Stimulated activated CD4-positive, alpha-beta T cell treated with anti-CD3 and anti-CD28 coated beads, Interleukin-1b, Interleukin-23, amount 100 ng/mL, for 24 hours (primary cell): ENCODE data around the gene CAMK2G.

Source experiments
- DNase-seq, 4 experiments: peaks; one replicate each; pipeline ENCODE4 v3.0.0-alpha.2; 2020; ENCODE audit warnings: low read depth in 4 of 4, low spot score in 1 of 4

CAMK2G gene

DNA sequence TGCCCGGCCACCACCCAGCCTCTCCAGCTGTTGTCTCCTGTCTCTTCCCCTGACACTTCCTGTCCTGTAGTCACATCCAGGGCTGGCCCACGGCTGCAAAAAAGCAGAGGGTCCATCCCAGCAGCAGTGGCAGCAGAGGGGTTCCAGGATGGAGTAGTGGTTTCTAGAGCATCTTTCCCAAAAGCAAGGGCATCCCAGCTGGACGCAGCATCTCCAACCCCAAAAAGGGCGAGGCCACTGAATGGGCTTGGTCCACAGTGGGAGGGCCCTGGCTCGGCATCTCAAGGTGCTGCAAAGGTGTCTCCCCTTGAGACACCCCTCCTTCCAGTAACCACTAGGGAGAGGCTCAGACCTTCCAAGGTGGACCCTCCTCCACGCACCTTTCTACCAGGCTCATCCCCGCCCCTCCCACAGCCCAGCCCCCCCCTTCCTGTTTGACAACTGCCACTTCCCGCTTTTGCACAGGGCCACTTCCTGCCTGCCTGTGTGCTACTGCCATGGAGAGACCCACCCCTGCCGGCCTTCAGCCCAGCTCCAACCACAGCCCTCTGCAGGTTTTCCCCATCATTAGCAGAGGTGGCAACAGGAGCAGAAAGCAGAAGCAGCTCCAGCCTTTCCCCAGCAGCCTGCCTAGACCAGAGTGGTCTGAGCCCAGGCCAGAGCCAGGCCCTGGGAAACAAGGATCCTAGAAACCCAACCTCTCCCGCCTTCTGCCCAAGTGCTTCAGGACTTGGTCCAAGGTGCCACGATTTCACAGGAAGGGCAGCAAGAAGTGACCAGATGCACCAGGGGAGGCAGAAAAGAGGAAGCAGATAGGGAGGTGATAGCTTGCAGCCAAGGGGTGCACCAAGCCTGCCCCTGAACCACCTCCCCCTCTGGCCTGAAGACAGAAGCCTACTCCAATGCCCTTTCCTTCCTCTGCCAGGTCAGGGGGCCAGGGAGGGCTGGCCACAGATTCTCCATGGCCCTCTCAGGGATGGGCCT, 8.6 kb downstream of the CAMK2G start:
- DNase-seq = no peak

DNA sequence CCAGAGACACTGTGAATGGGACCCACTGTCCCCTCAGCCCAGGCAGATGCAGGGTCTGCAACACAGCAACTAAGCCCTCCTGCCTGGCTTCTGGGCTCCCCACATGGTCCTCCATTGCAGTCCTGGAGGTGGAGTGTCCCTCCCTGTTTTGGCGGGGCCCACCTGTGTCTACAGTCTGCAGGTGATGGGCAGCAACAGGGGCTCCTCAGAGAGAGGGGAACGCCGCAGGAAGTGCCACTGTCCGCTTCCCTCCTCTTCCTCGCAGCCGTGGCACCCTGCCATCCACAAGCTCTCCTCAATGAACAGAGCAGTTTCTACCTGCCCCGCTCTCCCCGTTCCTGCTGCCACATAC, 9.3 kb downstream of the CAMK2G start:
- no peak for DNase-seq

DNA sequence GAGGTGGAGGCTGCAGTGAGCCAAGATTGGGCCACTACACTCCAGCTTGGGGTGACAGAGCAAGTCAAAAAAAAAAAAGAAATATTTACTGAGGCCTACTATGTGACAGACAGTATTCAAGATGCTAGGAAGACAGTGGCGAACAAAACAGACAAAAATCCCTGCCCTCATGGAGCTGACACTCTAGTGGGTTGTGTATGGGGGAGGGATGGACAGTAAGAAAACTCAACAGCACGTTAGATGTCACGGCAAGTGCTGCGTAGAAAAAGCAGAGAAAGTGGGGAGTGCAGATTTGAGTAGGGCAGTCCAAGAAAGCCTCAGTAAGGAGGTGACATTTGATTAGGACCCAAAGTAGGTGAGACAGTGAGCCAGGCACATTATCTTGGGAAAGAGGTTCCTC, 10.1 kb downstream of the CAMK2G start:
- no peak for DNase-seq

DNA sequence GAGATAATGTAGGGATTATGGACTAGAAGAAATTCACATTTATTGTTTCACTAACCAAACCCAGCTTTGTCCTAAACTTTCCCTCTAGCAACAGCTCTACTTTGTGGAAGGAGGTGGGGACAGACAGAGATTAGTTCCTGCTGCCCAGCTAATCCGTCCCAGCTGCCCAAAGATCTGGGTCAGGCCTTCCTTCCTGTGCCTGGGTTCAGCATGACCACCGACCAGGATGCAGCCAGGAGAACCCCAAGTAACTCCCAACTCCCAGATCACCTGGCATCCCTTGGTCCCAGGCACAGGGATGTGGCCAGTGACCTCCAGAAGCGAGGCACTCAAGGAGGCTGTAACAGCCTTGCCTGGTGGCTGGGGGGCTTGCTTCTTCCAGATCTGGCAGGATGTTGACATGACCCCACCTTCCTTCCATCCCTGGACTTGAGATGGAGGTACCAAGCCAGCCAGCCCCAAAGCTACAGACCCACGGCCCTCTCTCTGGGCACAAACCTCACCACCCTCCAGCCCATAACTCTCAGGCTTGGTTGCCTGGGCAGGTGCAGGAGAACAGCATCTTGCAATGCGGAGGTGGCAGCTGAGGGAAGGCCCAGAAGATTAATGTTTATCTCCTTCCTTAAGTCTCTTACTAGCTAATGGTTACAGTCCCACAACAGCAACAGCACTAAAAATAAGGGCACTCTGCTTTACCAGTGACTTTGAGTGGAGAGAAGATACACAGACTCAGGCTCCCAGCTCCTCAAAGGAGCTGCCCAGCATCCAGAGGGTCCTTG, 11.1 kb downstream of the CAMK2G start:
- DNase-seq = no peak

DNA sequence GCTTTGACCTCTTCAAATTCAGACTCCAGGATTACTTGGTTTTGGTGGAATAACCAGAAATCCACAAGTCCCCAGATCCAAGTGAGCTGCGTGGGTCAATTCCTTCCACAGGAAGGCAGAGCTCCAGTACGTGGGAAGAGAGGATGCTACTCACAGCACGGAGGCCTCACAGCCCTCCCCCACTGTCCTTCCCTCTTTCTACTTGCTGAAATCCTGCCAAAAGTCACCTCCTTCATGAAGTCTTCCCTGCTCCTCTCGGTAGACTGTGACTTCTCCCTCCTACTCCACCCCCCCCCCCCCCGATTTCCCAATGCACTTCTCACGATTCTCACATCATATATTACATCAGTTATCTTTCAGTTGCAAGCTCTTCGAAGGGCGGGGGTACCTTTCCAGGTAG, 12.3 kb downstream of the CAMK2G start:
- DNase-seq = no peak

DNA sequence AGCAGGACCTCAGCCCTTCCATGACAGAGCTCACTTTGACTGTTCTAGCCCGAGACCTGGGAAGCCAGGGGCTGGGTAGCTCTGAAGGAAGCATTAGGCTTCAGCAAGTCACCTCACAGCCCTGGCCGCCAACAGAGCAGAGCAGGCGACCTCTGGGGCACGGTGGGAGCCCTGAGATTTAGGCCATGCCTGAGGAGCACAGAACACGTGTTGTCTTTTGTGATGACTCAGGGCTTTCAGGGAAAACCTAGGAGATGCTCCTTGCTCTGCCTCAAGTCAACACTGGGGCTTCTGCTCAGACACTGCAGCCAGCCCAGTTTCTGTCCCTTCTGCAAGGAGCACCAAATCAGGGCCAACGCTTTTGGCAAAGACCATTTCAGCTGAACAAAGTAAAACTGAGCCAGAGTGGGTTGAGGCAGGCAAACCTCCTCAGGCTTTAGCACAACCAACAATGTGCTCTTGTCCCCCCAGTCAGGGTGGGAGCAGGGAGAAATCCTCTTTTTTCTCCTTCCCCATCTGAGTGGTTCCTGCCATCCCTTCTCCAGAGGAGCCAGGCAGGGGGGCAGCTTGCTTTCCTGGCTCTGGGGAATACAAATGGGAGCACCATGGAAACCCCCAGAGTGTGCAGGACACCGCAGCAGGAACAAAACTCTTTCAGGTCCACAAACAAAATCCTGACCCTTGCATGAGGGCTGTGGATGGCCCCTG, 14.4 kb downstream of the CAMK2G start:
- DNase-seq = no peak

DNA sequence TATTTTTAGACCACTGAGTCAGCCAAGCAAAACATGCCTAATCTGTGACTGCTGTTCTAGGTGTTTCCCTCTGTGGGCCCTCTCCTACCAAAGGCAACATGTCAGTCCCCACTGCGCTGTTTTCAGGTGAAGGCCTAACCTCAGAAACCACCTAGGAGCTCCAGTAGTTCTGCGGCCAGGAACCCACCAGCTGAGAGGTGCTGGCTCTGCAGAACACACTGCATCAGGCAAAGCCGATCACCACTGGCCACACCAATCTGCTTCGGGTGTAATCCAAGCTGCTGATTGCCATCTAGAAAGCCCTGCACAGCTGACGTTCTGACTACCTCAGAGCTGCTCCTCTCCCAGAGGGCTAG, 14.9 kb downstream of the CAMK2G start:
- no peak for DNase-seq

DNA sequence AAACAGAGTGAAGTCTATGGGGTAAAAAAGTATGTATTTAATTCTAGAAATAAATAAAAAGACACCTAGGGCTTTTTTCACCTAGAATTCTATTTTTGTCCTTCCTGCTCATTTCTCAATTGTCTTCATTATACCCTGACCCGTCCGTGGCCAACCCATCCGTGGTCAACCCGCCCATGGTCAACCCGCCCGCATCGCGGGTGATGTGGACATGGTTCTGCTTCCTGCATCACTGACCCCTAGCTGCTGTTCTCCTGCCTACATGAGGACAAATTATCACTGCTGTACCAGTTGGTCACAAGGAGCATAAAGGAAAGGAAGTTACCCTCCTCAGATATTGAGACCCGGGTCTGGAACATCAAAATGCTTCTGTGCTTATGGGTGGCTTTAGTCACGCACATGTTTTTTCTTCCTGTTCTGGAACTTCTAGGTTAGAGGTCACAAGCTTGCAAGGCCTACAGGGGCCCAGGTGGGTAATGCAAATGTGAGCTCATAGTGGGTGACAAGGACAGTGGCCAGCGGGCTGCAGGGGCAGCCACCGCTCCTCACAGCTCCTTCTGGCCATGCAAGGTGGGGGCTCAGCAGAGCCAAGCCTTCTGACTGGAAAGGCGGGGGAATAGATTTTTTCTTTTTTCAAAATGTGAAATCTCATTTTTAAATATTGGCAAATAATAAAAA, 15.5 kb downstream of the CAMK2G start:
- DNase-seq = no peak

DNA sequence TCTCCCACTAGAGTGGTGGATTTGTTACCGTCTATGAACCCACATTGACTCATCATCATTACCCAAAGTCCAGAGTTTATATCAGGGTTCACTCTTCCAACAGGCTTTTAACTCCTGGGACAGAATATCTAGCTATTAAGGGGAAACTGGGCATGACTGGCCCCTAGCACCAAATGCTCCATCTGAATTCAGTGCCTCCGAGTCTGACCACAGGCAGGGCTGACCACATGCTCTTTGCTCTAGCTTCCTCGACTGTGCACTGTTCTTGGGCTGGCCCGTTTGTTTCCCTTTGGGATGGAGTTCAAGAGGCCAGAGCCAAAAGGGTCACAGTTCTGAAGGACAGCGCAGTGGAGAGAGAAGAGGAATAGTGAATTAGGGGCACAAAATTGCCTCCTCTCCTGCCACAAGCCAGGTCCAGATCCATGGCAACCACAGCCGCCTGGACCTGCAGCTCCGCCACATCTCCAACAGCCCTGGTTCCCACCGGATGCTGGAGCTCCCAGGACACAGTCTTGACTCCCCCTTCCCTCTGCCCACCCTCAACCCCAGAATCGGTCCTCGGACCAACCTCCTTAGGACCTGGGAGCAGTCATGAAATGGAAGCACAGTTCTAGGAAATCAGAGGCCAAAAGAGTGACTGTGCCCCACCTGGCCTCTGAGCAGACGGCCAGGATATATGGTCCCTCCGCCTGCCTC, 16.2 kb downstream of the CAMK2G start:
- DNase-seq = no peak

DNA sequence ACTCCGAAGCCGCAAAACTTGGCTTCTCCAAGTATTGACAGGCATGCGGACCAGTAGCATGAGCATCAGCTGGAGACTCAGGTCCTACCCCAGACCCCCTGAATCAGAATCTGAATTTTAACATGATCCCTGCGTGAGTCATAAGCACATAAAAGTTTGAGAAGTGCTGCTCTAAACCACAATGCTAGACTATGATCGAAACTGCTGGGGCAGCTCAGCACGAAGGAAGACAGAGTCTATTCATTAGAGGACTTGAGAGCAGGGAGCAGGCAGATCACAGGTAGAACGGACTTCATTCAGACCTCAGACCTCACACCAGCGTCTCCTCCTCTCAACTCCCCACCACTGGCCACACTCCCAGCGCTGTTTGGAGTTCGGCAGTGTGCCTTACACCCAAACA, 16.9 kb downstream of the CAMK2G start:
- no peak for DNase-seq

DNA sequence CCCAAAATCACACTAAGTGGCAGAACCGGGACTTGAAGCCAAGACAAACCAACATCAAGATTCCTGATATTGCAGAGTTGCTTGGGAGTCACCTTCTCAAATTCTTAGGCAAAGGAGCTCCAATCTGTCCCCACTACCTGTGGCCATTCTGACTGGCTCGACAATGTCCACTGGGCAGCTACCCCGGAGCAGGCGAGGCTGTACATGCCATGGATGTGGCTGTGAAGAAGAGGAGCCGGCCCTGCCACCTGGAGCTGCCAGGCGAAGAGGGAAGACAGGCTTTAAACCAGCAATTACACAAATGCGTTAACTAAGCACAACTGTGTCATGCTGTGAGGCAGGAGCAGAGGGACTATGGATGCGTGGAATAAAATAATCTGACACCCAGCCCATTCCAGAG, 18.1 kb downstream of the CAMK2G start:
- no peak for DNase-seq

DNA sequence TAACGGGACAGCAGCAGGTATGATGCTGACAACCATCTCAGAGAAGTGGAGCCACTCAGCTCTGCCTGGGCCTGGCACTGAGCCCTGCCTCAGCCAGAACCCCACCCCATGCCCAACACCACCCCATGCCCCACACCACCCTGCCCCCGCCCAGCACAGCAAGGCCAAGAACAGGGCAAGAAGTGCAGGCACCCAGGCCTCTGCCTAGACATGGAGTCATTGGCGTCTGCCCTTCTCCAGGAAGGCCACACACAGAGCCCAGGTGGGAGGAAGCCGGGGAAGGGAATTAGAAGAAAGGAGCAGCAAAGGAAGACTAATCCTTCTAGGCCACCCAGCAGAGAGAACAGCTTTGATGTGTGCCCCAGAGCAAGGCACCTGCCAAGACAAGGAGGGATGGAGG, 18.9 kb downstream of the CAMK2G start:
- no peak for DNase-seq

DNA sequence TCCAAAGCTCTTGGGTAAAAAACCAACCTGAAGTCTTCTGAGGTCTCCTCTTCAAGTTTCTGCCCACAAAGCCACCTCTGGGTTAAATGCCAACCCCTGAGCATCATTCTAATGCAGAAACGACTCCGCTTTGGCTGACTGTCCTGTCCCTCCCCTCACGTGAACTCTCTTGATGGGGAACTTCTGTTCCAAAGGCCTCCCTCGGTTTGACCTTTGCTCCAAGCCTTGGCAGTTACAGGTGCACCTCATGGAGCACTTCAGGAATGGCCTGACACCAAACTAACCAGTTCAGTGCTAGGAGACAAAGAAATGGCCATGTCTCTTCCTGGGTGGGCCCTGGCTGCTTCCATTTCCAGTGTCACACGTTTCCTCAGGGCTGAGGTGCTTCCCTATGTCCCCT, 20.0 kb downstream of the CAMK2G start:
- DNase-seq = no peak

DNA sequence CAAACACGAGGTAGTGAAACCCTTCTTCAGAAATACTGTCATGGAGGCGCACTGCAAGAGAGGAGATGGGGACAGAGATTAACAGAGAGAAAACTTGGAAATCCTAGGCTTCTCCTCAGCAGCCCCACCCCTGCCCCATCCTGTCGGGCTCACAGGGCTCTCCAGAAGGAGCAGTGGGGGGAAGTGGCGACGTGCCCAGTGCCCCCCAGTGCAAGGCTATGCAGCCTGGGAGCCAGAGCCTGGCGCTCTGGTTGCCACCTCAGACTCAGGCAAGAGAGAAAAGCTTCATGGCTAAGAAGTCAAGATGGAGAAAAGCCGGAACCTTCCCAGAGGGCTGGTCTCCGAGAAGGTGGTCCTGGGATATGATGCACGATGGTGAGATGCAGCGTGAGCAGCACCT, 21.2 kb downstream of the CAMK2G start:
- no peak for DNase-seq

DNA sequence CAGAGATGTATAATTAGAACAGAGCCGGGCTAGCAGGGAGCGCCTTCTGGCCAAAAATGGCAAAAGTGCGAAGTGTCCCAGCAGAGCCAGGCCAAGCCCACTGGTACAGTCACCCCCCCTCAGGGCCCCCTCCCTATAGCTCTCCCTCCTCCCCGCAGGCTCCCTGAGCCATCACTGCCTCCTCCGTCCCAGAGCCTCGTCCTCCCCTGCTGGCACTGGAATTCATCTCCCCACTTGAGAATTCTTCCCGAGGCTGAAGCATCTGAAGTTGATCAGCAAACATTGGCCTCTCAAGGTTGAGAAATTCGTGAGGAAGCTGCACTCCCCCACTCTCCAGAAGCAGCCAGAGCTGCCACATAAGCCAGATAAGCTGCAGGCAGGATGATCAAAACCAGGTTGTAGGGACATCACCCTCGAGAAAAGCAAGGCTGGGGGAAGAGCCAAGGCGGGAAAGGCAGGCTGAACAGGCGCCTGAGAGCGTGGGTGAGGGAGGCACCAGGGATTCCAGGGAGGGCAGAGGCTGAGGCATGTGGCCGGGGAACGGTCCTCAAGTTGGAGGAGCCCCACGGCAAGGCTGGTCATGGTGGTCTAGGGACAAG, 23.4 kb downstream of the CAMK2G start:
- DNase-seq = no peak

DNA sequence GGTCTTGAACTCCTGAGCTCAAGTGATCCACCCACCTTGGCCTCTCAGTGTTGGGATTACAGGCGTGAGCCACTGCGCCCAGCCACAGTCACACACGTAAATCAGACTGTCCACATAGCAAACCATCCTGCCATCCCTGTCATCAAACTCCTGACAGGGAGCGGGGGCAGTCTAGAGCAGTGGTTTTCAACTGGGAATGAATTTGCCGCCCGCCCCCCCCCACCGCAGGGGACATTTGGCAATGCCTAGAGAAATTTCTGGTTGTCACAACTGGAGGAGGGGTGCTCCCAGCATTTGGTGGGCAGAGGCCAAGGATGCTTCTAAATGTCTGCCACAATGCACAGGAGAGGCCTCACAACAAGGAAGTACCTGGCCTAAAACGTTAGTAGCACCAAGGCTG, 24.1 kb downstream of the CAMK2G start:
- DNase-seq = no peak

DNA sequence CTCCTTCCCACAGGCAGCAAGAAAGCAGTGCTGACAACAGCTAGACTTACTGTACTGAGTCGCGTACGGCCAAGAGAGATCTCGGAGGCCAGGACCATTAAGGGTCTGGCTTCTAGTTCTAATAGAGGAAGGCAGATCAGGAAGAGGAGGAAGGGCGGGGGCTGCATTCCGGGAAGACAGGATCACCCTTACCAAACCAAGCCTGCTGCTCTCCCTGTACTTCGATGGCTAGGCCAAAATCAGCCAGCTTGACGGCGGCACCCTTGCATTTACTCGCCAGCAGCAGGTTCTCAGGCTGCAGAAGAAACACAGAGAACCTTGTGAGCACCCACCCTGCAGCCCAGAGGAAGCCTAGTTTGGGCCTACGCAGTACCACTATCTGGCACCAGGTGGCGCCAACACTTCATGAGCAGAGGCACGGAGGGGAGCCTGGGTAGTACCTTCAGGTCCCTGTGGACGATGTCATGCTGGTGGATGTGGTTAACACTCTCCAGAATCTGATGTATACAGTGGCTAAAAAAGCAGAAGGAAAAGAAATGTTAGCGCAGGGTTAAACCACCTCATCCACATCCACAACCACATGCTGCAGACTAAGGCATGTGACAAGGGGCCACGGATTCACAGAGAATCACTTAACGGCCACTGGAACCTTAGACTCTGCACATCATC, 25.4 kb downstream of the CAMK2G start:
- DNase-seq = peak; percentile 85 to 95 (median 87)

DNA sequence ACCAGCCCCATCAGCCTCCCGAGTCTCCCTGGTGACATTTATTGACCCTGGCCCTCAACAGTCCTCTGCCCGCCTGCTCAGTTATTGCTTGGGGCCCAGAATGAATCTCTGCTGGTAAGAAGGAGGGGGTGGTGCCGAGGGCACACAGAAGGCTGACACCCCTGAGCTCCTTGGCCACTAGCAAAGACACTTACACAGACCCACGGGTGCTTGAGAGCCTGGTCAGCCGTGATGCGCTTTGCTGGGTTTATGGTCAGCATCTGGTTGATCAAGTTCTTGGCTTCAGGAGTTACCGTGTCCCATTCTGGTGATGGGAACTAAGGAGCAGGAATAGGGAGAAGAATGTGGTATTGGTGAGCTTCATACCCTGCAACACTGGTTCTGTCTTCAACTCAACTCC, 27.3 kb downstream of the CAMK2G start:
- DNase-seq = no peak

DNA sequence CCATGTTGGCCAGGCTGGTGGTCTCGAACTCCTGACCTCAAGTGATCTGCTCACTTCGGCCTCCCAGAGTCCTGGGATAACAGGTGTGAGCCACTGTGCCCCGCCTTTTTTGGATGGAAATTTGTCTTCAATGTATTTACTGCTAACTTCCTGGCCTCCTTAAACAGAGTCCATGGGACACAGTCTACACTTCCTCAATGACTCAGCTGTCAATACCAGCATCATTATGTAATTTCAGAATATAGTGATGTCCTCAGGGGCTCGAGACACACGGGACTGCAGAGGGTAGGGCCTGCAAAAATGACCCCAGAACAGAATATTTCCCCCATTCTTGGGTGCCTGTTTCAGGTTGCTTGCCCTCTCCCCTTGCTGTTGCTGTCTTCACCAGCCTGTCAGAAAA, 31.1 kb downstream of the CAMK2G start:
- DNase-seq = no peak

DNA sequence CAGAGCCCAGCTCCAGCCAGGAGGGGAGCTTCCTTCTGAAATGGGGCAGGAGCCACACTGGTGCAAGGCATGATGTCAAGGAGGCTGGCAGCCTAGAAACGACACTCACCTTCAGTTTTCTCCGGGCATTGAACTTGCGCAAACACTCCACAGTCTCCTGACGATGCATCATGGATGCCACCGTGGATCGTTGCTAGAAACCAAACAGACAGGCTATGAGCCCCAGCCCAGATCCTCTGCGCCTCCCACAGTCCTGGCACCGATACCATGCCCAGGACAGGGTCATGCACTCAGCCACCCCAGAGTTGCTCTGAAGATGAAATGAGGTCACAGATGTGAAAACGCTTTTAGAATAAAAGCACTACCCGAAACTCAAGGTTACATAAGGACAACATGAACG, 32.0 kb downstream of the CAMK2G start:
- no peak for DNase-seq
